Measurements from ENCODE around the gene YBX3. TPM values are rescaled to one million over a fixed set of nuclear protein-coding genes. Genes with fewer than 3 reads are reported as not detected.

The YBX3 gene
- 65.0 and 93.0 TPM in 2 replicates for total RNA-seq

GRCh38 chr12:10722905-10723746, at the start of gene YBX3:
Gene YBX3 (minus strand): TSS chr12:10723323. CDS start chr12:10723111, 212 bp downstream.

DNA sequence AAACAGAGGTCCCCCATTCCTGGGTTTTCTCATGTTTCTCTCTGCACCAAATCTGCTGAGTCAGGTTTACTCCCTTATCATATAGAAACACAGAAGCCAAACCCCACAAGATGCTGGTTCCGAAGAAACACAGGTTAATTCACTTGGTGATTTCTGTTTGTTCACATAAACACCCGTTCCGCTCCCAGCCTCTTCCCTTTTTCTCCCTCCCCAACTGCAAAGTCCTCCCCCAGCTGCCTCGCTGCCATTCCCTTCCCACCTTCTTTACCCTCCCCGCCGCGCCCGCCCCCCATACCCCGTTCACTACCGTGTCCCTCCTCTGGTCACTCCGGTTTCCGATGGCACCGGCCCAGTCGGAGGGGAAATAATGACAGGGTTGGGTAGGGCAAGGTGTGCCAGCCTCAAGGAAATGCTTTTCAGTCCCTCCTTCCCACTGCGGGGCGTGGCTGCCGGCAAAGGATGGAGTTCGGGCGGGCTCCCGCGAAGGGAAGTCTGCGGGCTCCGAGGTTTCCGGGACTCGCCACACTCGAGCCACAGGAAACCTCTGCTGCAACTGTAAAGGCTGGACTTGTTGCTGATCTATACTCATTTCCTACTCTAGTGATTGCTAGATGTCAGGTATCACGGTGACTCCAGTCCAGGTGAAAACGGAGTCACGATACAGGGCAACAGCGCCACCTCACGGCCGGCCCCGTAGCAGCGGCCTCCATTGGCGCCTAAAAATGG, 49.3 kb downstream of the YBX3 start, which contains the start of gene STYK1:
Gene STYK1, minus strand, starts transcription at position 394 of the 726 bp plus-strand sequence. CDS start 39,434 bp downstream, outside the sequence.

Other genes starting within 250 kb of the YBX3 start
- gene EIF2S3B, start 217.4 kb downstream of the YBX3 start, total RNA-seq: 0.92 and 16.2 TPM in 2 replicates
- gene MAGOHB, start 109.7 kb downstream of the YBX3 start, total RNA-seq: 16.4 and 22.8 TPM in 2 replicates
- gene STYK1, start 49.3 kb downstream of the YBX3 start, total RNA-seq: 0.09 and 0.14 TPM in 2 replicates
- gene TAS2R7, start 79.3 kb upstream of the YBX3 start, total RNA-seq: not detected in 2 replicates
- gene TAS2R8, start 84.0 kb upstream of the YBX3 start, total RNA-seq: not detected in 2 replicates
- gene TAS2R9, start 86.8 kb upstream of the YBX3 start, total RNA-seq: not detected in 2 replicates
- 0.55 and 0.71 TPM in 2 replicates for gene TAS2R10, start 103.0 kb upstream of the YBX3 start, total RNA-seq
- gene PRR4, start 126.2 kb upstream of the YBX3 start, total RNA-seq: 0.37 and 0.57 TPM in 2 replicates
- 11.2 and 16.6 TPM in 2 replicates for gene PRH1, start 160.9 kb upstream of the YBX3 start, total RNA-seq
- gene TAS2R13, start 186.2 kb upstream of the YBX3 start, total RNA-seq: 0.65 and 0.85 TPM in 2 replicates
- gene PRH2, start 205.9 kb upstream of the YBX3 start, total RNA-seq: 0.14 and 0.18 TPM in 2 replicates
- 1.7 and 2.4 TPM in 2 replicates for gene TAS2R14, start 215.9 kb upstream of the YBX3 start, total RNA-seq